GM18502 (cell line): ENCODE data around the gene TMEM87A.

Experiments
- ATAC-seq: cut with Tn5 transposase; IDR thresholded peaks from one replicate; pipeline ENCODE4 v1.9.1; 2021; ENCODE audit warnings: mild to moderate bottlenecking; ENCODE audit not compliant: unreplicated experiment, poor library complexity

TMEM87A gene

GRCh38 chr15:42166225-42166940 is 106.8 kb downstream of the TMEM87A start:
- no peak for ATAC-seq

- ATAC-seq: no peak
Observed at GRCh38 chr15:42165106-42165505, 108.1 kb downstream of the TMEM87A start.

GRCh38 chr15:42163947-42164550 is 109.2 kb downstream of the TMEM87A start:
- no peak for ATAC-seq

GRCh38 chr15:42163291-42163690 is 109.9 kb downstream of the TMEM87A start:
- ATAC-seq: no peak
